Measurements from ENCODE around the gene GINS2.

GRCh38 chr16:85695196-85696128 lies 6.7 kb upstream of the GINS2 start:
- TF ChIP-seq CTCF (conservative IDR thresholded peaks at IDR 0.05 in 1 of 2, IDR thresholded peaks at IDR 0.05 in 1 of 2; ENCODE audit: low read depth in 1 of 2, low read length in 2 of 2), result no peak
- no peak for TF ChIP-seq EZH2 (IDR thresholded peaks at IDR 0.05; ENCODE audit: low read length, missing control alignments)

Measured in fibroblast of lung (primary cell).